H9 (cell line): Measurements from ENCODE around the gene PHF21A. TPM values are rescaled to one million over a fixed set of nuclear protein-coding genes. Genes with fewer than 3 reads are reported as not detected.

Experiments
- DNase-seq: peaks from one replicate; pipeline ENCODE4 v3.0.0-alpha.2; 2017
- H2AFZ ChIP-seq: one replicate; pipeline ENCODE4 v1.6.1; 2013; ENCODE audit warnings: mild to moderate bottlenecking, low read length, control low read depth, moderate library complexity
- H2AK5ac ChIP-seq: 2 replicates; pipeline ENCODE4 v1.6.1; 2013; ENCODE audit warnings: low read length, control low read depth, mixed read lengths; ENCODE audit not compliant: insufficient read length
- H2BK120ac ChIP-seq: one replicate; pipeline ENCODE4 v1.6.1; 2013; ENCODE audit warnings: low read depth, mild to moderate bottlenecking, low read length, control low read depth, inconsistent platforms; ENCODE audit not compliant: poor library complexity, severe bottlenecking
- H2BK12ac ChIP-seq: 2 replicates; pipeline ENCODE4 v1.6.1; 2013; ENCODE audit warnings: low read length, control low read depth, mixed read lengths, low read depth; ENCODE audit not compliant: insufficient read length
- H2BK15ac ChIP-seq: 2 replicates; pipeline ENCODE4 v1.6.1; 2013; ENCODE audit warnings: low read depth, low read length, control low read depth
- H2BK20ac ChIP-seq: one replicate; pipeline ENCODE4 v1.6.1; 2013; ENCODE audit warnings: low read depth, mild to moderate bottlenecking, low read length, control low read depth, inconsistent platforms; ENCODE audit not compliant: poor library complexity, severe bottlenecking
- H2BK5ac ChIP-seq: 2 replicates; pipeline ENCODE4 v1.6.1; 2013; ENCODE audit warnings: low read length, control low read depth, mixed read lengths; ENCODE audit not compliant: insufficient read length
- H3K14ac ChIP-seq: 2 replicates; pipeline ENCODE4 v1.6.1; 2013; ENCODE audit warnings: low read length, control low read depth; ENCODE audit not compliant: insufficient read depth
- H3K18ac ChIP-seq: 2 replicates; pipeline ENCODE4 v1.6.1; 2013; ENCODE audit warnings: low read depth, mild to moderate bottlenecking, mixed read lengths, low read length, control low read depth; ENCODE audit not compliant: insufficient read length
- H3K23ac ChIP-seq: 2 replicates; pipeline ENCODE4 v1.6.1; 2013; ENCODE audit warnings: low read length, control low read depth, mixed read lengths, low read depth; ENCODE audit not compliant: insufficient read length
- H3K23me2 ChIP-seq: 2 replicates; pipeline ENCODE4 v1.6.1; 2013; ENCODE audit warnings: low read depth, mild to moderate bottlenecking, mixed read lengths, low read length, control low read depth; ENCODE audit not compliant: insufficient read length, poor library complexity, severe bottlenecking
- H3K27ac ChIP-seq: 2 replicates; pipeline ENCODE4 v1.5.1; 2013; ENCODE audit warnings: low read length, control low read depth, mixed read lengths, low read depth; ENCODE audit not compliant: insufficient read length
- H3K27me3 ChIP-seq: 2 replicates; pipeline ENCODE4 v1.6.1; 2013; ENCODE audit warnings: low read length, control low read depth, inconsistent platforms; ENCODE audit not compliant: insufficient read depth
- H3K4ac ChIP-seq: 2 replicates; pipeline ENCODE4 v1.6.1; 2013; ENCODE audit warnings: low read depth, mild to moderate bottlenecking, control low read depth, inconsistent platforms, low read length, moderate library complexity
- H3K4me1 ChIP-seq: 2 replicates; pipeline ENCODE4 v1.6.1; 2013; ENCODE audit warnings: low read length, control low read depth, inconsistent platforms; ENCODE audit not compliant: insufficient read depth
- H3K4me2 ChIP-seq: 2 replicates; pipeline ENCODE4 v1.6.1; 2013; ENCODE audit warnings: low read length, control low read depth, mixed read lengths; ENCODE audit not compliant: insufficient read length, insufficient read depth
- H3K56ac ChIP-seq: 2 replicates; pipeline ENCODE4 v1.6.1; 2013; ENCODE audit warnings: low read depth, mild to moderate bottlenecking, mixed read lengths, low read length, control low read depth; ENCODE audit not compliant: insufficient read length
- H3K79me1 ChIP-seq: 2 replicates; pipeline ENCODE4 v1.6.1; 2013; ENCODE audit warnings: low read depth, mild to moderate bottlenecking, moderate library complexity, low read length, control low read depth, inconsistent platforms; ENCODE audit not compliant: insufficient read depth, poor library complexity, severe bottlenecking
- H3K79me2 ChIP-seq: 2 replicates; pipeline ENCODE4 v1.6.1; 2013; ENCODE audit warnings: low read length, control low read depth, inconsistent platforms; ENCODE audit not compliant: insufficient read depth
- H3K9ac ChIP-seq: 2 replicates; pipeline ENCODE4 v1.6.1; 2013; ENCODE audit warnings: low read length, control low read depth, mixed read lengths; ENCODE audit not compliant: insufficient read length; ENCODE audit errors: extremely low read depth
- H3K9me3 ChIP-seq: one replicate; pipeline ENCODE4 v1.6.1; 2013; ENCODE audit warnings: low read depth, low read length, inconsistent platforms; ENCODE audit not compliant: control insufficient read depth
- H3T11ph ChIP-seq: one replicate; pipeline ENCODE4 v1.6.1; 2013; ENCODE audit warnings: mild to moderate bottlenecking, low read length, control low read depth, inconsistent platforms
- H4K20me1 ChIP-seq: one replicate; pipeline ENCODE4 v1.6.1; 2013; ENCODE audit not compliant: control insufficient read depth, insufficient read length, insufficient read depth
- H4K5ac ChIP-seq: 2 replicates; pipeline ENCODE4 v1.6.1; 2013; ENCODE audit warnings: low read depth, mild to moderate bottlenecking, mixed read lengths, low read length, control low read depth; ENCODE audit not compliant: insufficient read length
- H4K8ac ChIP-seq: replicated peaks from 2 replicates; pipeline ENCODE4 v1.6.1; 2013; ENCODE audit warnings: low read length, control low read depth, mixed read lengths, low read depth; ENCODE audit not compliant: insufficient read length
- H4K91ac ChIP-seq: 2 replicates; pipeline ENCODE4 v1.6.1; 2013; ENCODE audit warnings: low read depth, mild to moderate bottlenecking, moderate library complexity, mixed read lengths, low read length, control low read depth; ENCODE audit not compliant: insufficient read length
- H3K27ac Mint-ChIP-seq, 3 experiments: 2 replicates in 2 of 3; 3 replicates in 1 of 3; pipeline ENCODE4 v1.8.0; 2020 to 2021; ENCODE audit warnings: mixed read lengths in 3 of 3, mild to moderate bottlenecking in 1 of 3, moderate library complexity in 1 of 3
- H3K27me3 Mint-ChIP-seq: 2 replicates; pipeline ENCODE4 v1.8.0; 2021; ENCODE audit warnings: low read depth, mild to moderate bottlenecking, moderate library complexity, mixed read lengths
- H3K36me3 Mint-ChIP-seq, 3 experiments: 2 replicates in 2 of 3; 3 replicates in 1 of 3; pipeline ENCODE4 v1.8.0; 2020 to 2021; ENCODE audit warnings: low read depth in 3 of 3, mixed read lengths in 3 of 3; ENCODE audit not compliant: insufficient read depth in 1 of 3
- H3K4me1 Mint-ChIP-seq, 2 experiments: 2 replicates each; pipeline ENCODE4 v1.8.0; 2020; ENCODE audit warnings: mixed read lengths in 2 of 2
- H3K4me3 Mint-ChIP-seq, 2 experiments: 2 replicates in 1 of 2; 3 replicates in 1 of 2; pipeline ENCODE4 v1.8.0; 2020 to 2021; ENCODE audit warnings: mild to moderate bottlenecking in 2 of 2, mixed read lengths in 2 of 2, moderate library complexity in 1 of 2
- H3K9me3 Mint-ChIP-seq, 2 experiments: 2 replicates in 1 of 2; 3 replicates in 1 of 2; pipeline ENCODE4 v1.8.0; 2020; ENCODE audit warnings: mild to moderate bottlenecking in 2 of 2, mixed read lengths in 2 of 2, moderate library complexity in 1 of 2
- WGBS: extraction: QIAGEN DNeasy Blood & Tissue Kit; methylation state at CpG from one replicate; pipeline ENCODE4 v1.1.7; 2013; ENCODE audit warnings: missing lambda C conversion rate, low lambda C conversion rate, mixed read lengths; ENCODE audit not compliant: insufficient read length; ENCODE audit errors: extremely low coverage; 5-methylcytosine and 5-hydroxymethylcytosine counted together
- total RNA-seq: library from RNA; stranded (reverse); gene quantifications from 2 replicates; pipeline ENCODE4 v1.2.1, GENCODE V29; 2021
- TF ChIP-seq, protein P1 (sequence below): fragments of 200-600 bp; sonication (generic); conservative IDR thresholded peaks from 3 replicates; pipeline ENCODE4 v1.8.0; 2021; ENCODE audit warnings: antibody characterized with exemption, mild to moderate bottlenecking

PHF21A gene
- total RNA-seq, 1 experiment from 2014 or later = 33.8 TPM

- peak overlapping the region in 1 of 2 experiments; percentile 54; a peak in 1 of 5 replicates for H3K4me3 Mint-ChIP-seq
- Histone ChIP-seq H2BK12ac (no peak overlapping the region), H3K14ac (no peak overlapping the region), H4K8ac (no peak overlapping the region), H4K91ac (no peak overlapping the region), H3T11ph (no peak overlapping the region), H3K23ac (no peak overlapping the region), H2AFZ (no peak overlapping the region), H2BK15ac (no peak overlapping the region), H2BK120ac (no peak overlapping the region), H4K5ac (no peak overlapping the region), H3K4me1 (peaks cover 15% of the 10 kb centered on the region; the same call in 1 of the 2 replicates), H3K27me3 (peaks cover 2% of the 10 kb centered on the region; the same call in 1 of the 2 replicates), H3K9ac (no peak overlapping the region), H3K27ac (no peak overlapping the region), H3K79me2 (no peaks in the 10 kb centered on the region), H3K4me2 (no peak overlapping the region), H3K18ac (no peak overlapping the region), H3K9me3 (no peaks in the 10 kb centered on the region), H2AK5ac (no peak overlapping the region), H3K56ac (no peak overlapping the region), H3K79me1 (no peaks in the 10 kb centered on the region), H4K20me1 (no peaks in the 10 kb centered on the region), H3K4ac (no peak overlapping the region), H3K23me2 (no peaks in the 10 kb centered on the region), H2BK20ac (no peak overlapping the region), H2BK5ac (no peak overlapping the region)
- H3K4me1 Mint-ChIP-seq = peaks cover 57 to 70% of the 10 kb centered on the region in 2 experiments
- no peaks in the 10 kb centered on the region for H3K9me3 Mint-ChIP-seq
- DNase-seq = no peak
- TF ChIP-seq, protein P1, sequence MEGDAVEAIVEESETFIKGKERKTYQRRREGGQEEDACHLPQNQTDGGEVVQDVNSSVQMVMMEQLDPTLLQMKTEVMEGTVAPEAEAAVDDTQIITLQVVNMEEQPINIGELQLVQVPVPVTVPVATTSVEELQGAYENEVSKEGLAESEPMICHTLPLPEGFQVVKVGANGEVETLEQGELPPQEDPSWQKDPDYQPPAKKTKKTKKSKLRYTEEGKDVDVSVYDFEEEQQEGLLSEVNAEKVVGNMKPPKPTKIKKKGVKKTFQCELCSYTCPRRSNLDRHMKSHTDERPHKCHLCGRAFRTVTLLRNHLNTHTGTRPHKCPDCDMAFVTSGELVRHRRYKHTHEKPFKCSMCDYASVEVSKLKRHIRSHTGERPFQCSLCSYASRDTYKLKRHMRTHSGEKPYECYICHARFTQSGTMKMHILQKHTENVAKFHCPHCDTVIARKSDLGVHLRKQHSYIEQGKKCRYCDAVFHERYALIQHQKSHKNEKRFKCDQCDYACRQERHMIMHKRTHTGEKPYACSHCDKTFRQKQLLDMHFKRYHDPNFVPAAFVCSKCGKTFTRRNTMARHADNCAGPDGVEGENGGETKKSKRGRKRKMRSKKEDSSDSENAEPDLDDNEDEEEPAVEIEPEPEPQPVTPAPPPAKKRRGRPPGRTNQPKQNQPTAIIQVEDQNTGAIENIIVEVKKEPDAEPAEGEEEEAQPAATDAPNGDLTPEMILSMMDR = no peak
- peaks cover 0 to 11% (median 3%) of the 10 kb centered on the region in 3 experiments; a peak in 4 of 7 replicates for H3K36me3 Mint-ChIP-seq
- no peaks in the 10 kb centered on the region for H3K27me3 Mint-ChIP-seq
- peak overlapping the region; percentile 91 to 98 (median 97); a peak in 6 of 7 replicates for H3K27ac Mint-ChIP-seq
- no CpG with 5 or more reads among the region's 7 CpGs for WGBS
Measured at GRCh38 chr11:46049325-46049897, 71.8 kb downstream of the PHF21A start.
